ENCODE data around the gene ZNF385C. TPM values are rescaled to one million over a fixed set of nuclear protein-coding genes. Genes with fewer than 3 reads are reported as not detected.

The ZNF385C gene
- total RNA-seq, 2 donors from 2014 or later: 1.3 TPM; not detected in 1

DNA sequence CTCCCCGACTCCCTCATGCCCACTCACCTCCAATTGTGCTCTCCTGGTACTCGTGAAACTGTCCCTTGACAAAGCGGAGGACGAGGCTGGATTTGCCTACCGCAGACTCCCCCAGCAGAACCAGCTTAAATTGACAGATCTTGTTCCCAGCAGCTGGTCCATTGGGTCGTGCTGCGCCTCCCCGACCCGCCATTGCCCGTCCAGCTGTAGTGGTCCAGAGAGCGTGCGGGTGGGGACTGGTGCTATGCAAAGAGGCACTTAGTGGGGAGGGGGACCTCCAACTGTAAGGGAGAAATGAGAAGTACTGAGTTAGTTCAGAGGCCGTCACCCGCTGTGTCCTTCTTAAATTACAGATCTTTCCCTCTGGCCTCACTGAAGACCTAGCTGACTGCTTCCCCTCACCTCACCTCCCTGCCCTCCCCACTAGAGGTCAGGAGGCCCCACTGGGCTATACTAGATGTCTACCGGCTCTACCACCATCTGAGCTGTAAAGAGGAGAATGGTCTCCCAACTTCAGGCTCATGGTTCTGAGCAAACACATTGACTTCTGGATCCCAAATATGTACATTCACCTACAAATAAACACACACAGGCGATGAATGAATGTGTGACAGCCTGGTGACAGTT is 32.1 kb upstream of the ZNF385C start:
- Histone ChIP-seq H3K9me3 (no peaks in the 10 kb centered on the region), H3K4me3 (no peak overlapping the region), H3K27ac (peak overlapping the region in 1 of 4 donors; percentile 31), H3K36me3 (replicated peaks in 1 of 2; ENCODE audit: insufficient read depth in 1 of 2, low read depth in 2 of 2) (peaks cover 0 to 21% of the 10 kb centered on the region in 2 donors), H3K4me1 (peaks cover 44% of the 10 kb centered on the region), H3K27me3 (no peaks in the 10 kb centered on the region)
- intact Hi-C loops (cut with DNase I): no loop called here
- ATAC-seq (no peak), DNase-seq (no peak)
- WGBS, 2 donors: 80 to 82% methylated on average over 16 of the region's 16 CpGs
- TF ChIP-seq, protein P1, sequence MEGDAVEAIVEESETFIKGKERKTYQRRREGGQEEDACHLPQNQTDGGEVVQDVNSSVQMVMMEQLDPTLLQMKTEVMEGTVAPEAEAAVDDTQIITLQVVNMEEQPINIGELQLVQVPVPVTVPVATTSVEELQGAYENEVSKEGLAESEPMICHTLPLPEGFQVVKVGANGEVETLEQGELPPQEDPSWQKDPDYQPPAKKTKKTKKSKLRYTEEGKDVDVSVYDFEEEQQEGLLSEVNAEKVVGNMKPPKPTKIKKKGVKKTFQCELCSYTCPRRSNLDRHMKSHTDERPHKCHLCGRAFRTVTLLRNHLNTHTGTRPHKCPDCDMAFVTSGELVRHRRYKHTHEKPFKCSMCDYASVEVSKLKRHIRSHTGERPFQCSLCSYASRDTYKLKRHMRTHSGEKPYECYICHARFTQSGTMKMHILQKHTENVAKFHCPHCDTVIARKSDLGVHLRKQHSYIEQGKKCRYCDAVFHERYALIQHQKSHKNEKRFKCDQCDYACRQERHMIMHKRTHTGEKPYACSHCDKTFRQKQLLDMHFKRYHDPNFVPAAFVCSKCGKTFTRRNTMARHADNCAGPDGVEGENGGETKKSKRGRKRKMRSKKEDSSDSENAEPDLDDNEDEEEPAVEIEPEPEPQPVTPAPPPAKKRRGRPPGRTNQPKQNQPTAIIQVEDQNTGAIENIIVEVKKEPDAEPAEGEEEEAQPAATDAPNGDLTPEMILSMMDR (IDR thresholded peaks at IDR 0.05): peak in 1 of 7 experiments; percentile 10
- no peak for TF ChIP-seq POLR2A (IDR thresholded peaks at IDR 0.05)

DNA sequence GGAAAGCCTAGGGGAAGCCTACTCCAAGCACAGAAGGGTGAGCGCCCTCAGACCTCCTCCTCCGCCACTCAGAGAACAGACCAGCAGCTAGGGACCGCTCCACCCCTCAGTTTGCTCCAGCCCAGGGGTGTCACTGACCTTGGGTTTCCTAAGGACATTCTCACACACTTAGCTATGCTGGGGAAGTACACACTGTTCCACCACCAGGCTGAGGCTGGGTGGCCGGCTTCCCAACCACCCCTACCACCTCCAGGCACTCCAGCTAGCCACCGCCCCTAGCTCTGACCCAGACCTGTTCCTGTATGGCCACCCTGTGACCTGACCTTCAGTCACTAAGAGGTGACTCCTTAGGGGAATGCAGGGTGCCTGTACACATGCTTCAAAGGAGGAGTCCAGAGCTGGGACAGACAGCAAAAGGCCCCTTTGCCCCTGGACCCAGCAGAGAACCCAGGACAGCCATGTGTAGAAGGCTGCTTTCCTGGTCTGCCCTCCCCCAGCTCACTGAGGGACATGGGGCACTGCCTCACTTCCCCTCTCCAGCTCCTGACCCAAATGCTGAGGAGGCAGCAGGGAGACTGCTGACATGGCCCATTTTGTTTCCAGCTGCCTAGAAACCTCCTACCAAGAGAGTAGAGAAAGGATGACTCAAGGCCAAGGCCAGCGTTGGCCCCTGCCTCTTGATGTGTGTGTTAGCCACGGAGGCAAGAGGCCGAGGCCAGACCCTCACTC is 31.0 kb upstream of the ZNF385C start:
- Histone ChIP-seq H3K4me3 (no peak overlapping the region), H3K9me3 (no peaks in the 10 kb centered on the region), H3K27ac (peak overlapping the region in 2 of 4 donors; percentile 31 to 47), H3K4me1 (peaks cover 33% of the 10 kb centered on the region), H3K27me3 (no peaks in the 10 kb centered on the region), H3K36me3 (replicated peaks in 1 of 2; ENCODE audit: insufficient read depth in 1 of 2, low read depth in 2 of 2) (peaks cover 0 to 21% of the 10 kb centered on the region in 2 donors)
- WGBS, 2 donors: 74 to 89% methylated on average over 3 to 8 of the region's 8 CpGs
- ATAC-seq: no peak
- TF ChIP-seq, protein P1 (IDR thresholded peaks at IDR 0.05): no peak
- TF ChIP-seq POLR2A (IDR thresholded peaks at IDR 0.05): no peak
- DNase-seq: peak in 1 of 4 donors; percentile 68
- intact Hi-C loops (cut with DNase I): no loop called here

DNA sequence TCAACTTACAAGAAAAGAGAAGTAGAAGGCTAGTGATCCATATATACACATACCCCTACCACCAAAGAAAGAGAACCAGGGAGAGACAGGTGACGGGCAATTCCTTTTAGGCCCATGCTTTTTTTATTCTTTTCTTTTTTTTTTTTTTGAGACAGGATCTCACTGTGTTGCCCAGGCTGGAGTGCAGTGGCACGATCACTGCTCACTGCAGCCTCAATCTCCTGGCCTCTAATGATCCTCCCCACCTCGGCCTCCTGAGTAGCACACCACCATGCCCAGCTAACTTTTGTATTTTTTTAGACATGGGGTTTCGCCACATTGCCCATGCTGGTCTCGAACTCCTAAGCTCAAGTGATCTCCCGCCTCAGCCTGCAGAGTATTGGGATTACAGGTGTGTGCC is 29.1 kb upstream of the ZNF385C start:
- 86 to 95% methylated on average over 6 of the region's 6 CpGs for WGBS, 2 donors
- no peak for TF ChIP-seq POLR2A (IDR thresholded peaks at IDR 0.05)
- TF ChIP-seq, protein P1 (IDR thresholded peaks at IDR 0.05): no peak
- Histone ChIP-seq H3K36me3 (replicated peaks in 1 of 2; ENCODE audit: insufficient read depth in 1 of 2, low read depth in 2 of 2) (peaks cover 0 to 21% of the 10 kb centered on the region in 2 donors), H3K4me1 (peaks cover 18% of the 10 kb centered on the region), H3K27me3 (no peaks in the 10 kb centered on the region), H3K27ac (no peak overlapping the region), H3K4me3 (no peak overlapping the region), H3K9me3 (no peaks in the 10 kb centered on the region)
- DNase-seq (no peak), ATAC-seq (no peak)
- intact Hi-C loops (cut with DNase I): no loop called here

DNA sequence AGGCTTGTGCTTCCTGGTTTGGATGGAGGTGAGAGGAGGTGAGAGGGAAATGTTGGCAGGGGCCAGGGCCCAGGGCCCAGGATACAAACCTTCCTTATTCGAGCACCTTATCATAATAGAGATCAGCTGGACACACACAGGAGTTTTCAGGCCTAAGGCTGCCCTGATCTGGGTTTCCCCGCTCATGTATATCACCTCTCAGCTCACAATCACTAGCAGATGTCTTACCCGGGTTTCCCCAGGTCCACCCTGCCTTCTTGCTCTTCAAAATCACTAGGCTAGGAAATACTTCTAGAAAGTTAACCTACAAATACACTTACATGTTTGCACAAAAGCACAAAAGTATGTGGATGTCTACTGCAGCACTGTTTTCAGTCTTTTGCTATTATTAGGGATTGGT is 28.6 kb upstream of the ZNF385C start:
- no peak for ATAC-seq
- DNase-seq: no peak
- H3K27me3 ChIP-seq: no peaks in the 10 kb centered on the region
- peaks cover 0 to 21% of the 10 kb centered on the region in 2 donors for H3K36me3 ChIP-seq (replicated peaks in 1 of 2; ENCODE audit: insufficient read depth in 1 of 2, low read depth in 2 of 2)
- peaks cover 22% of the 10 kb centered on the region for H3K4me1 ChIP-seq
- no peak overlapping the region for H3K27ac ChIP-seq
- H3K9me3 ChIP-seq: no peaks in the 10 kb centered on the region
- no peak overlapping the region for H3K4me3 ChIP-seq
- WGBS, 2 donors: 52 to 69% methylated on average over 3 of the region's 3 CpGs
- intact Hi-C loops (cut with DNase I): no loop called here
- TF ChIP-seq POLR2A (IDR thresholded peaks at IDR 0.05): no peak

DNA sequence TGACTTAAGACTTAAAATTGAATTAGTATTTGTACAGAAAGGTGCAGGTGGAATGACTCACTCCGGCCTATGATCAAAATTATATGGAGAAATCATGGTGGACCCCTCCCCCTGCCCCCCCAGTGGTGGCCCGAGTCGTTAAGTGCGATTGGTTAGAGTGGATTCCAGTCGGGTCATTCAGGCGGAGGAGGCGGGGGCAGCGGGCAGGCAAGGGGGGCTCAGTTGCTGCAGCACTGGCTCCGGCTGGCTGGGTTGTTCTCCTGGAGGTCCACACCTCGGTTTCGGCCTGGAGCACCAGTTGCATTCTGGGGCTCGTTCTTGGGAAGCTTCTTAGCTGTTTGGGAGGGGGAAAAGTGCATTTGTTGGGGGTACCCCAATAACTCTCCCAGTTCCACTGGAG is 27.3 kb upstream of the ZNF385C start:
- no peak for ATAC-seq
- Histone ChIP-seq H3K36me3 (replicated peaks in 1 of 2; ENCODE audit: insufficient read depth in 1 of 2, low read depth in 2 of 2) (peaks cover 0 to 21% of the 10 kb centered on the region in 2 donors), H3K4me1 (peaks cover 30% of the 10 kb centered on the region), H3K27ac (no peak overlapping the region), H3K27me3 (no peaks in the 10 kb centered on the region), H3K4me3 (no peak overlapping the region), H3K9me3 (no peaks in the 10 kb centered on the region)
- WGBS, 2 donors: 84 to 86% methylated on average over 12 of the region's 12 CpGs
- TF ChIP-seq POLR2A (IDR thresholded peaks at IDR 0.05): no peak
- TF ChIP-seq, protein P1 (IDR thresholded peaks at IDR 0.05): no peak
- intact Hi-C loops (cut with DNase I): no loop called here
- DNase-seq: no peak

Measured in body of pancreas (tissue), 4 donors.